ENCODE results near the gene PRKCE. TPM values are rescaled to one million over a fixed set of nuclear protein-coding genes. Genes with fewer than 3 reads are reported as not detected.

Gene PRKCE
- polyA plus RNA-seq, 1 of the 3 experiments (the other 2 are of a cell fraction) = 16.3 TPM

GRCh38 chr2:45661828-45662227 lies 10.4 kb downstream of the PRKCE start:
- Histone ChIP-seq H3K9me2 (no peaks in the 10 kb centered on the region), H3F3A (replicated peaks; ENCODE audit: insufficient read depth) (no peaks in the 10 kb centered on the region), H3K9me3 (no peaks in the 10 kb centered on the region), H3K4me3 (ENCODE audit: low read depth in 2 of 2, low read length in 1 of 2) (no peak overlapping the region), H3K79me2 (ENCODE audit: insufficient read depth) (peaks cover 39% of the 10 kb centered on the region; the same call in 1 of the 2 replicates), H3K4me1 (ENCODE audit: control insufficient read depth in 1 of 2, insufficient read depth in 2 of 2, low read depth in 1 of 2, low read length in 1 of 2) (peaks cover 0 to 13% of the 10 kb centered on the region in 2 experiments; a peak in 1 of 4 replicates), H3K27me3 (ENCODE audit: insufficient read depth) (no peaks in the 10 kb centered on the region), H4K20me1 (ENCODE audit: insufficient read depth) (no peaks in the 10 kb centered on the region), H3K4me2 (no peak overlapping the region), H3K36me3 (replicated peaks in 1 of 2; ENCODE audit: control insufficient read depth in 1 of 2, insufficient read depth in 2 of 2, low read length in 1 of 2) (no peaks in the 10 kb centered on the region), H3K27ac (ENCODE audit: low read depth in 2 of 2, low read length in 1 of 2) (no peak overlapping the region), H3K9ac (no peak overlapping the region), H2AFZ (ENCODE audit: low read depth) (no peak overlapping the region)
- TF ChIP-seq REST (IDR thresholded peaks at IDR 0.05; ENCODE audit: low read depth, low read length) = no peak
- TF ChIP-seq, protein P1, sequence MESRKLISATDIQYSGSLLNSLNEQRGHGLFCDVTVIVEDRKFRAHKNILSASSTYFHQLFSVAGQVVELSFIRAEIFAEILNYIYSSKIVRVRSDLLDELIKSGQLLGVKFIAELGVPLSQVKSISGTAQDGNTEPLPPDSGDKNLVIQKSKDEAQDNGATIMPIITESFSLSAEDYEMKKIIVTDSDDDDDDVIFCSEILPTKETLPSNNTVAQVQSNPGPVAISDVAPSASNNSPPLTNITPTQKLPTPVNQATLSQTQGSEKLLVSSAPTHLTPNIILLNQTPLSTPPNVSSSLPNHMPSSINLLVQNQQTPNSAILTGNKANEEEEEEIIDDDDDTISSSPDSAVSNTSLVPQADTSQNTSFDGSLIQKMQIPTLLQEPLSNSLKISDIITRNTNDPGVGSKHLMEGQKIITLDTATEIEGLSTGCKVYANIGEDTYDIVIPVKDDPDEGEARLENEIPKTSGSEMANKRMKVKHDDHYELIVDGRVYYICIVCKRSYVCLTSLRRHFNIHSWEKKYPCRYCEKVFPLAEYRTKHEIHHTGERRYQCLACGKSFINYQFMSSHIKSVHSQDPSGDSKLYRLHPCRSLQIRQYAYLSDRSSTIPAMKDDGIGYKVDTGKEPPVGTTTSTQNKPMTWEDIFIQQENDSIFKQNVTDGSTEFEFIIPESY (IDR thresholded peaks at IDR 0.05; ENCODE audit: borderline replicate concordance, low read depth) = no peak
- WGBS (ENCODE audit: low lambda C conversion rate) = 92% methylated on average over 2 of the region's 2 CpGs
- ChIA-PET POLR2A (no interaction called here), CTCF (interaction anchor here (0.9 to 2.7 kb wide), 2 partner anchors 10 to 117 kb away, joined by 3 to 13 read pairs; partner anchors contain the start of gene PRKCE)
- no peak for DNase-seq

- H3K27me3 ChIP-seq (ENCODE audit: insufficient read depth) = no peaks in the 10 kb centered on the region
- no peaks in the 10 kb centered on the region for H3K36me3 ChIP-seq (replicated peaks in 1 of 2; ENCODE audit: control insufficient read depth in 1 of 2, insufficient read depth in 2 of 2, low read length in 1 of 2)
- TF ChIP-seq FOSL2 (IDR thresholded peaks at IDR 0.05; ENCODE audit: borderline replicate concordance, low read depth) = no peak
- no peak for TF ChIP-seq EP300 (IDR thresholded peaks at IDR 0.05; ENCODE audit: borderline replicate concordance in 1 of 2, low read depth in 1 of 2, low read length in 1 of 2)
- no peak for TF ChIP-seq ELF1 (IDR thresholded peaks at IDR 0.05)
- TF ChIP-seq RFX5 (IDR thresholded peaks at IDR 0.05; ENCODE audit: low read length) = no peak
- TF ChIP-seq YY1 (IDR thresholded peaks at IDR 0.05; ENCODE audit: low read depth) = no peak
- TF ChIP-seq RAD21 (IDR thresholded peaks at IDR 0.05; ENCODE audit: low read length) = no peak
- no peaks in the 10 kb centered on the region for H3F3A ChIP-seq (replicated peaks; ENCODE audit: insufficient read depth)
- no peak overlapping the region for H3K27ac ChIP-seq (ENCODE audit: low read depth in 2 of 2, low read length in 1 of 2)
- H2AFZ ChIP-seq (ENCODE audit: low read depth) = no peak overlapping the region
- no peaks in the 10 kb centered on the region for H3K9me2 ChIP-seq
- H4K20me1 ChIP-seq (ENCODE audit: insufficient read depth) = no peaks in the 10 kb centered on the region
- no peak overlapping the region for H3K9ac ChIP-seq
- no peak overlapping the region for H3K4me2 ChIP-seq
- 68% methylated on average over 2 of the region's 2 CpGs for WGBS (ENCODE audit: low lambda C conversion rate)
- CTCF ChIA-PET = interaction anchor here (0.6 to 3.5 kb wide), 6 partner anchors 11 to 1368 kb away, joined by 3 to 25 read pairs (median 4); partner anchors contain the start of gene PRKCE
- no peak overlapping the region for H3K4me3 ChIP-seq (ENCODE audit: low read depth in 2 of 2, low read length in 1 of 2)
- H3K9me3 ChIP-seq = no peaks in the 10 kb centered on the region
- POLR2A ChIA-PET = no interaction called here
- DNase-seq = no peak
- H3K4me1 ChIP-seq (ENCODE audit: control insufficient read depth in 1 of 2, insufficient read depth in 2 of 2, low read depth in 1 of 2, low read length in 1 of 2) = peaks cover 7 to 14% of the 10 kb centered on the region in 2 experiments; a peak in 1 of 4 replicates
- peaks cover 22% of the 10 kb centered on the region for H3K79me2 ChIP-seq (ENCODE audit: insufficient read depth)
These were observed 13.3 kb downstream of the PRKCE start for GRCh38 chr2:45664635-45665261.

Data from SK-N-SH (cell line).